OCI-LY3 (cell line): Measurements from ENCODE around the gene TMEM72.

ENCODE experiments used
- CTCF ChIP-seq: fragments of 200-600, 300-600 bp; sonication (generic); IDR thresholded peaks from 2 replicates; pipeline ENCODE4 v1.5.1; 2014; ENCODE audit warnings: antibody characterized with exemption, low read length, low read depth
- EZH2phosphoT487 ChIP-seq: fragments of 200-600 bp; shearing (Covaris generic); IDR thresholded peaks from 2 replicates; pipeline ENCODE4 v1.6.1; 2018; ENCODE audit warnings: antibody characterized with exemption, mixed run types, low read depth

- no peak for TF ChIP-seq CTCF
- TF ChIP-seq EZH2phosphoT487 = no peak
Measured at GRCh38 chr10:44965104-44965503, 54.0 kb downstream of the TMEM72 start.
